AG09319 (cell line): ENCODE results near the gene TLR3.

ENCODE experiments used
- DNase-seq: peaks from one replicate; pipeline ENCODE4 v3.0.0-alpha.2; 2010; ENCODE audit warnings: low read depth; ENCODE audit errors: extremely low read depth
- CTCF ChIP-seq: IDR thresholded peaks from 2 replicates; pipeline ENCODE4 v1.5.1; 2011; ENCODE audit warnings: low read depth, mild to moderate bottlenecking, inconsistent platforms, low read length, moderate library complexity

Gene TLR3

GRCh38 chr4:186107947-186108346 lies 39.0 kb downstream of the TLR3 start:
- no peak for TF ChIP-seq CTCF
- no peak for DNase-seq

- no peak for TF ChIP-seq CTCF
- no peak for DNase-seq
Measured at GRCh38 chr4:186108391-186108790, 39.4 kb downstream of the TLR3 start.

- TF ChIP-seq CTCF: no peak
- no peak for DNase-seq
Measured at GRCh38 chr4:186109245-186109644, 40.3 kb downstream of the TLR3 start.

- no peak for DNase-seq
- no peak for TF ChIP-seq CTCF
Measured at GRCh38 chr4:186116697-186117096, 47.7 kb downstream of the TLR3 start.

- DNase-seq: no peak
- TF ChIP-seq CTCF: no peak
Measured at GRCh38 chr4:186118582-186118981, 49.6 kb downstream of the TLR3 start.

- no peak for TF ChIP-seq CTCF
- no peak for DNase-seq
Measured at GRCh38 chr4:186121057-186121456, 52.1 kb downstream of the TLR3 start.

- no peak for DNase-seq
Measured at GRCh38 chr4:186128842-186129241, 59.9 kb downstream of the TLR3 start.

More at GRCh38 chr4:186128842-186129241, 59.9 kb downstream of the TLR3 start:
- TF ChIP-seq CTCF: no peak
